ENCODE data around the gene SPDYE2.
"Not testable (repeated sequence)": the region's sequence is repeated elsewhere in the genome, so short reads cannot be mapped to it uniquely, and the experiment has no call there.

Gene SPDYE2

GRCh38 chr7:102550808-102551422 is at the start of gene SPDYE2:
TSS of gene SPDYE2 (plus strand) at chr7:102551226. CDS start at chr7:102553256, 2,030 bp downstream.
- not testable (repeated sequence) for DNase-seq (ENCODE audit: extremely low read depth, low read depth)

- not testable (repeated sequence) for DNase-seq (ENCODE audit: extremely low read depth, low read depth)
Observed at GRCh38 chr7:102503141-102503540, 47.9 kb upstream of the SPDYE2 start.

- DNase-seq (ENCODE audit: extremely low read depth, low read depth): not testable (repeated sequence)
Observed at GRCh38 chr7:102505298-102506185, 45.5 kb upstream of the SPDYE2 start.

- not testable (repeated sequence) for DNase-seq (ENCODE audit: extremely low read depth, low read depth)
Observed at GRCh38 chr7:102507410-102508088, 43.5 kb upstream of the SPDYE2 start.

- DNase-seq (ENCODE audit: extremely low read depth, low read depth): not testable (repeated sequence)
Observed at GRCh38 chr7:102510575-102510974, 40.5 kb upstream of the SPDYE2 start.

- DNase-seq (ENCODE audit: extremely low read depth, low read depth): not testable (repeated sequence)
Observed at GRCh38 chr7:102511860-102512522, 39.0 kb upstream of the SPDYE2 start.

- DNase-seq (ENCODE audit: extremely low read depth, low read depth): not testable (repeated sequence)
Observed at GRCh38 chr7:102512642-102513221, 38.3 kb upstream of the SPDYE2 start.

GRCh38 chr7:102514881-102515721 is 35.9 kb upstream of the SPDYE2 start:
- not testable (repeated sequence) for DNase-seq (ENCODE audit: extremely low read depth, low read depth)

GRCh38 chr7:102515889-102516288 is 35.1 kb upstream of the SPDYE2 start:
- DNase-seq (ENCODE audit: extremely low read depth, low read depth): not testable (repeated sequence)

- not testable (repeated sequence) for DNase-seq (ENCODE audit: extremely low read depth, low read depth)
Observed at GRCh38 chr7:102516951-102517350, 34.1 kb upstream of the SPDYE2 start.

- DNase-seq (ENCODE audit: extremely low read depth, low read depth): not testable (repeated sequence)
Observed at GRCh38 chr7:102517550-102518147, 33.4 kb upstream of the SPDYE2 start, which contains the start of gene RASA4B. TSS of gene RASA4B (minus strand) at chr7:102517777. CDS start at chr7:102517710, 67 bp downstream.

GRCh38 chr7:102520797-102521196 is 30.2 kb upstream of the SPDYE2 start:
- not testable (repeated sequence) for DNase-seq (ENCODE audit: extremely low read depth, low read depth)

- not testable (repeated sequence) for DNase-seq (ENCODE audit: extremely low read depth, low read depth)
Observed at GRCh38 chr7:102524803-102525202, 26.2 kb upstream of the SPDYE2 start.

- DNase-seq (ENCODE audit: extremely low read depth, low read depth): not testable (repeated sequence)
Observed at GRCh38 chr7:102527182-102527581, 23.8 kb upstream of the SPDYE2 start.

GRCh38 chr7:102527822-102528793 is 22.9 kb upstream of the SPDYE2 start:
- DNase-seq (ENCODE audit: extremely low read depth, low read depth): not testable (repeated sequence)

GRCh38 chr7:102531583-102531982 is 19.4 kb upstream of the SPDYE2 start:
- DNase-seq (ENCODE audit: extremely low read depth, low read depth): not testable (repeated sequence)

- not testable (repeated sequence) for DNase-seq (ENCODE audit: extremely low read depth, low read depth)
Observed at GRCh38 chr7:102532127-102532526, 18.9 kb upstream of the SPDYE2 start.

- DNase-seq (ENCODE audit: extremely low read depth, low read depth): not testable (repeated sequence)
Observed at GRCh38 chr7:102535062-102535615, 15.9 kb upstream of the SPDYE2 start.

Data from AG09319 (cell line).